MG63 (cell line): ENCODE measurements around the gene EIF3F. TPM values are rescaled to one million over a fixed set of nuclear protein-coding genes. Genes with fewer than 3 reads are reported as not detected.

Source experiments
- DNase-seq: peaks from one replicate; pipeline ENCODE4 v3.0.0-alpha.2; 2020
- H3K27me3 ChIP-seq: fragments of 250-450 bp; sonication (Bioruptor Pico); 2 replicates; pipeline ENCODE4 v1.5.1; 2020; ENCODE audit warnings: mild to moderate bottlenecking, moderate library complexity
- H3K36me3 ChIP-seq: fragments of 250-450 bp; sonication (Bioruptor Pico); 2 replicates; pipeline ENCODE4 v1.5.1; 2020; ENCODE audit warnings: mild to moderate bottlenecking, moderate library complexity
- H3K4me3 ChIP-seq: fragments of 250-450 bp; sonication (Bioruptor Pico); 2 replicates; pipeline ENCODE4 v1.5.1; 2020; ENCODE audit warnings: mild to moderate bottlenecking, moderate library complexity
- H3K9me3 ChIP-seq: fragments of 250-450 bp; sonication (Bioruptor Pico); 2 replicates; pipeline ENCODE4 v1.5.1; 2020; ENCODE audit warnings: mild to moderate bottlenecking, moderate library complexity
- total RNA-seq: library from RNA; depleted of rRNA; stranded (reverse); fragments of >200 nt; shearing (Covaris generic); gene quantifications from 2 replicates; pipeline ENCODE4 v1.2.3, GENCODE V29; 2014; ENCODE audit warnings: low replicate concordance

EIF3F gene
- total RNA-seq, 1 experiment from 2014 or later = 387 TPM

GRCh38 chr11:8030526-8031247, 43.5 kb downstream of the EIF3F start:
- H3K27me3 ChIP-seq = peaks cover 4% of the 10 kb centered on the region; the same call in 1 of the 2 replicates
- no peaks in the 10 kb centered on the region for H3K36me3 ChIP-seq
- H3K4me3 ChIP-seq = no peak overlapping the region
- no peak for DNase-seq
- no peaks in the 10 kb centered on the region for H3K9me3 ChIP-seq

- DNase-seq = no peak
- H3K27me3 ChIP-seq = peaks cover 4% of the 10 kb centered on the region; the same call in 1 of the 2 replicates
- H3K9me3 ChIP-seq = no peaks in the 10 kb centered on the region
- H3K36me3 ChIP-seq = no peaks in the 10 kb centered on the region
- H3K4me3 ChIP-seq = no peak overlapping the region
Measured at GRCh38 chr11:8031248-8032115, 44.3 kb downstream of the EIF3F start.

- Histone ChIP-seq H3K9me3 (no peaks in the 10 kb centered on the region), H3K27me3 (peaks cover 4% of the 10 kb centered on the region; the same call in 1 of the 2 replicates), H3K4me3 (no peak overlapping the region), H3K36me3 (no peaks in the 10 kb centered on the region)
- no peak for DNase-seq
Measured at GRCh38 chr11:8032122-8032521, 45.0 kb downstream of the EIF3F start.

- Histone ChIP-seq H3K9me3 (no peaks in the 10 kb centered on the region), H3K27me3 (peaks cover 3% of the 10 kb centered on the region; the same call in 1 of the 2 replicates), H3K36me3 (no peaks in the 10 kb centered on the region), H3K4me3 (no peak overlapping the region)
- no peak for DNase-seq
Measured at GRCh38 chr11:8032576-8033304, 45.6 kb downstream of the EIF3F start.

- DNase-seq = peak; percentile 73
- no peaks in the 10 kb centered on the region for H3K9me3 ChIP-seq
- H3K4me3 ChIP-seq = no peak overlapping the region
- H3K36me3 ChIP-seq = no peaks in the 10 kb centered on the region
- no peaks in the 10 kb centered on the region; the same call in 1 of the 2 replicates for H3K27me3 ChIP-seq
Measured at GRCh38 chr11:8033305-8034105, 46.4 kb downstream of the EIF3F start.

GRCh38 chr11:8034106-8034585, 47.0 kb downstream of the EIF3F start:
- no peaks in the 10 kb centered on the region for H3K27me3 ChIP-seq
- H3K36me3 ChIP-seq = no peaks in the 10 kb centered on the region
- no peak for DNase-seq
- no peaks in the 10 kb centered on the region for H3K9me3 ChIP-seq
- no peak overlapping the region for H3K4me3 ChIP-seq

- no peaks in the 10 kb centered on the region for H3K9me3 ChIP-seq
- H3K4me3 ChIP-seq = no peak overlapping the region
- no peaks in the 10 kb centered on the region for H3K27me3 ChIP-seq
- DNase-seq = no peak
- no peaks in the 10 kb centered on the region for H3K36me3 ChIP-seq
Measured at GRCh38 chr11:8034604-8035190, 47.6 kb downstream of the EIF3F start.

- no peaks in the 10 kb centered on the region for H3K36me3 ChIP-seq
- no peaks in the 10 kb centered on the region for H3K27me3 ChIP-seq
- H3K9me3 ChIP-seq = no peaks in the 10 kb centered on the region
- H3K4me3 ChIP-seq = no peak overlapping the region
- DNase-seq = no peak
Measured at GRCh38 chr11:8035200-8035855, 48.2 kb downstream of the EIF3F start.

GRCh38 chr11:8036002-8036802, 49.1 kb downstream of the EIF3F start:
- H3K9me3 ChIP-seq = no peaks in the 10 kb centered on the region
- H3K4me3 ChIP-seq = no peak overlapping the region
- H3K36me3 ChIP-seq = no peaks in the 10 kb centered on the region
- DNase-seq = no peak
- H3K27me3 ChIP-seq = no peaks in the 10 kb centered on the region

GRCh38 chr11:8036986-8037385, 49.8 kb downstream of the EIF3F start:
- Histone ChIP-seq H3K9me3 (no peaks in the 10 kb centered on the region), H3K27me3 (no peaks in the 10 kb centered on the region), H3K36me3 (no peaks in the 10 kb centered on the region), H3K4me3 (no peak overlapping the region)
- DNase-seq = no peak

- H3K27me3 ChIP-seq = no peaks in the 10 kb centered on the region
- H3K4me3 ChIP-seq = no peak overlapping the region
- H3K36me3 ChIP-seq = no peaks in the 10 kb centered on the region
- no peaks in the 10 kb centered on the region for H3K9me3 ChIP-seq
- no peak for DNase-seq
Measured at GRCh38 chr11:8038393-8038792, 51.3 kb downstream of the EIF3F start.

GRCh38 chr11:8038811-8039529, 51.8 kb downstream of the EIF3F start:
- Histone ChIP-seq H3K9me3 (no peaks in the 10 kb centered on the region), H3K4me3 (no peak overlapping the region), H3K36me3 (no peaks in the 10 kb centered on the region), H3K27me3 (0 out of 2 replicates have a peak, but pooled peaks cover under 1% of the 10 kb centered on the region)
- DNase-seq = no peak

- H3K9me3 ChIP-seq = no peaks in the 10 kb centered on the region
- DNase-seq = no peak
- H3K4me3 ChIP-seq = no peak overlapping the region
- H3K36me3 ChIP-seq = no peaks in the 10 kb centered on the region
- H3K27me3 ChIP-seq = 0 out of 2 replicates have a peak, but pooled peaks cover 3% of the 10 kb centered on the region
Measured at GRCh38 chr11:8039530-8040260, 52.6 kb downstream of the EIF3F start.
